OCI-LY1 (cell line): ENCODE results near the gene OR2V1.

ENCODE experiments used
- H2AFZ ChIP-seq: fragments of 200-600 bp; sonication (generic), shearing (Covaris generic); 2 replicates; pipeline ENCODE4 v1.6.0; 2014; ENCODE audit warnings: antibody characterized with exemption, mild to moderate bottlenecking, low read length
- H3F3A ChIP-seq: fragments of 200-600 bp; sonication (generic), shearing (Covaris generic); 2 replicates; pipeline ENCODE4 v1.6.0; 2014; ENCODE audit warnings: mild to moderate bottlenecking, antibody characterized with exemption, low read length, moderate library complexity; ENCODE audit not compliant: insufficient read depth
- H3K27ac ChIP-seq: fragments of 200-600 bp; sonication (generic); 2 replicates; pipeline ENCODE4 v1.5.1; 2014; ENCODE audit warnings: low read length, mixed run types, mild to moderate bottlenecking, low read depth; ENCODE audit not compliant: poor library complexity, severe bottlenecking
- H3K27me3 ChIP-seq: fragments of 200-600 bp; sonication (generic); 2 replicates; pipeline ENCODE4 v1.6.0; 2014; ENCODE audit warnings: antibody characterized with exemption, mild to moderate bottlenecking, low read length, moderate library complexity; ENCODE audit not compliant: insufficient read depth
- H3K36me3 ChIP-seq: fragments of 200-600 bp; sonication (generic); 2 replicates; pipeline ENCODE4 v1.6.1; 2014; ENCODE audit warnings: mild to moderate bottlenecking, antibody characterized with exemption, low read length, moderate library complexity, mixed read lengths; ENCODE audit not compliant: insufficient read depth
- H3K4me1 ChIP-seq: fragments of 200-600 bp; sonication (generic); 2 replicates; pipeline ENCODE4 v1.5.1; 2014; ENCODE audit warnings: mild to moderate bottlenecking, low read length, moderate library complexity; ENCODE audit not compliant: insufficient read depth, severe bottlenecking
- H3K4me2 ChIP-seq: fragments of 200-600 bp; sonication (generic), shearing (Covaris generic); 2 replicates; pipeline ENCODE4 v1.6.1; 2014; ENCODE audit warnings: low read length
- H3K4me3 ChIP-seq: fragments of 200-600 bp; sonication (generic); 2 replicates; pipeline ENCODE4 v1.5.1; 2014; ENCODE audit warnings: low read length, low read depth, mild to moderate bottlenecking, mixed read lengths; ENCODE audit not compliant: poor library complexity, severe bottlenecking
- H3K79me2 ChIP-seq: fragments of 200-600 bp; shearing (Covaris generic); 2 replicates; pipeline ENCODE4 v1.6.1; 2016; ENCODE audit warnings: mixed run types, low read length, mixed read lengths; ENCODE audit not compliant: insufficient read depth
- H3K9ac ChIP-seq: fragments of 200-600 bp; sonication (generic), shearing (Covaris generic); 2 replicates; pipeline ENCODE4 v1.6.1; 2014; ENCODE audit warnings: mild to moderate bottlenecking, low read length, mixed read lengths
- H3K9me2 ChIP-seq: fragments of 200-600 bp; sonication (generic), shearing (Covaris generic); 2 replicates; pipeline ENCODE4 v1.6.1; 2014; ENCODE audit warnings: low read depth, mild to moderate bottlenecking, low read length, mixed read lengths
- H3K9me3 ChIP-seq: fragments of 200-600 bp; shearing (Covaris generic); 2 replicates; pipeline ENCODE4 v1.6.1; 2014; ENCODE audit warnings: low read length, mixed read lengths
- H4K20me1 ChIP-seq: fragments of 200-600 bp; sonication (generic), shearing (Covaris generic); 2 replicates; pipeline ENCODE4 v1.6.0; 2016; ENCODE audit warnings: mild to moderate bottlenecking, low read length; ENCODE audit not compliant: insufficient read depth
- CTCF ChIP-seq: fragments of 200-600 bp; sonication (generic), shearing (Covaris generic); IDR thresholded peaks from 2 replicates; pipeline ENCODE4 v1.5.1; 2017; ENCODE audit warnings: mild to moderate bottlenecking, antibody characterized with exemption, low read length, moderate library complexity, mixed read lengths
- EZH2 ChIP-seq: fragments of 200-600 bp; sonication (generic), shearing (Covaris generic); IDR thresholded peaks from 2 replicates; pipeline ENCODE4 v1.8.0; 2017; ENCODE audit warnings: borderline replicate concordance, mixed run types, mild to moderate bottlenecking, antibody characterized with exemption, low read length, moderate library complexity, mixed read lengths

The OR2V1 gene

GRCh38 chr5:181112476-181112875, 18.5 kb downstream of the OR2V1 start:
- TF ChIP-seq EZH2: no peak
- TF ChIP-seq CTCF: no peak
- Histone ChIP-seq H3K9me2 (no peaks in the 10 kb centered on the region), H2AFZ (no peak overlapping the region), H3K27me3 (peaks cover 21% of the 10 kb centered on the region; the same call in 1 of the 2 replicates), H3F3A (no peaks in the 10 kb centered on the region), H4K20me1 (no peaks in the 10 kb centered on the region), H3K4me2 (no peak overlapping the region), H3K9ac (no peak overlapping the region), H3K27ac (no peak overlapping the region), H3K79me2 (no peaks in the 10 kb centered on the region), H3K9me3 (peaks cover 6% of the 10 kb centered on the region; the same call in 1 of the 2 replicates), H3K4me3 (no peak overlapping the region), H3K36me3 (no peaks in the 10 kb centered on the region; the same call in 1 of the 2 replicates), H3K4me1 (no peaks in the 10 kb centered on the region)

GRCh38 chr5:181111010-181111409, 20.0 kb downstream of the OR2V1 start:
- Histone ChIP-seq H3K9me3 (peaks cover 6% of the 10 kb centered on the region; the same call in 1 of the 2 replicates), H3K9ac (no peak overlapping the region), H3K4me1 (no peaks in the 10 kb centered on the region), H3K79me2 (no peaks in the 10 kb centered on the region), H2AFZ (no peak overlapping the region), H4K20me1 (no peaks in the 10 kb centered on the region), H3F3A (no peaks in the 10 kb centered on the region), H3K4me3 (no peak overlapping the region), H3K36me3 (no peaks in the 10 kb centered on the region; the same call in 1 of the 2 replicates), H3K27ac (no peak overlapping the region), H3K4me2 (no peak overlapping the region), H3K27me3 (peaks cover 21% of the 10 kb centered on the region; the same call in 1 of the 2 replicates), H3K9me2 (no peaks in the 10 kb centered on the region)
- TF ChIP-seq EZH2 (no peak), CTCF (no peak)

- TF ChIP-seq EZH2: no peak
- TF ChIP-seq CTCF: no peak
- Histone ChIP-seq H3K27me3 (peaks cover 11% of the 10 kb centered on the region; the same call in 1 of the 2 replicates), H3K4me3 (no peak overlapping the region)
Measured at GRCh38 chr5:181109489-181110013, 21.4 kb downstream of the OR2V1 start.

More at GRCh38 chr5:181109489-181110013, 21.4 kb downstream of the OR2V1 start:
- H3K4me1 ChIP-seq: no peaks in the 10 kb centered on the region
- no peaks in the 10 kb centered on the region for H3K79me2 ChIP-seq
- no peak overlapping the region for H3K4me2 ChIP-seq
- no peaks in the 10 kb centered on the region for H4K20me1 ChIP-seq
- H3K9me2 ChIP-seq: no peaks in the 10 kb centered on the region
- H3F3A ChIP-seq: no peaks in the 10 kb centered on the region
- no peak overlapping the region for H2AFZ ChIP-seq
- H3K27ac ChIP-seq: no peak overlapping the region
- peaks cover 4% of the 10 kb centered on the region; the same call in 1 of the 2 replicates for H3K9me3 ChIP-seq
- H3K36me3 ChIP-seq: no peaks in the 10 kb centered on the region; the same call in 1 of the 2 replicates
- H3K9ac ChIP-seq: no peak overlapping the region
